WTC11 (cell line): ENCODE data around the gene ATP6V0D1. TPM values are rescaled to one million over a fixed set of nuclear protein-coding genes. Genes with fewer than 3 reads are reported as not detected.

ENCODE experiments used
- ATAC-seq: fragments of 200-7000 bp; cut with Tn5 transposase; 2 replicates; pipeline ENCODE4 v1.10.0; 2021; ENCODE audit warnings: mild to moderate bottlenecking, moderate library complexity
- CTCF ChIA-PET: fragments of 300-600 bp; sonication (Branson Sonifier 250); formaldehyde crosslinking; loops from one replicate; lab custom pipeline; 2021; ENCODE audit warnings: antibody characterized with exemption; lab: Charles Lee
- POLR2A ChIA-PET: fragments of 350-600 bp; sonication (Branson Sonifier 250); formaldehyde crosslinking; loops from one replicate; lab custom pipeline; 2021; ENCODE audit warnings: antibody characterized with exemption; lab: Charles Lee
- DNase-seq: peaks from one replicate; pipeline ENCODE4 v3.0.0; 2021; ENCODE audit warnings: low spot score
- H3K27ac Mint-ChIP-seq: 2 replicates; pipeline ENCODE4 v1.8.0; 2021; ENCODE audit warnings: mixed read lengths
- H3K27me3 Mint-ChIP-seq: 2 replicates; pipeline ENCODE4 v1.8.0; 2021; ENCODE audit warnings: low read depth, mild to moderate bottlenecking, moderate library complexity, mixed read lengths
- H3K36me3 Mint-ChIP-seq: 2 replicates; pipeline ENCODE4 v1.8.0; 2021; ENCODE audit warnings: mixed read lengths
- H3K4me1 Mint-ChIP-seq: 2 replicates; pipeline ENCODE4 v1.8.0; 2022; ENCODE audit warnings: mixed read lengths
- H3K4me3 Mint-ChIP-seq: 2 replicates; pipeline ENCODE4 v1.8.0; 2021; ENCODE audit warnings: mild to moderate bottlenecking, moderate library complexity, mixed read lengths
- H3K9me3 Mint-ChIP-seq: 2 replicates; pipeline ENCODE4 v1.8.0; 2021; ENCODE audit warnings: mixed read lengths
- CDX4 ChIP-seq: fragments of 250-450 bp; sonication (Bioruptor Pico); IDR thresholded peaks from 2 replicates; pipeline ENCODE4 v1.9.0; 2021; ENCODE audit warnings: moderate library complexity, mild to moderate bottlenecking, inconsistent platforms, borderline replicate concordance
- E2F1 ChIP-seq: sonication (generic); formaldehyde crosslinking; IDR thresholded peaks from 2 replicates; pipeline ENCODE4 v1.8.0; 2022; ENCODE audit warnings: mild to moderate bottlenecking, missing genetic modification reagents
- FOXK1 ChIP-seq: sonication (generic); formaldehyde crosslinking; IDR thresholded peaks from 2 replicates; pipeline ENCODE4 v1.8.0; 2022; ENCODE audit warnings: mild to moderate bottlenecking, moderate library complexity, missing genetic modification reagents
- FOXP4 ChIP-seq: sonication (generic); formaldehyde crosslinking; IDR thresholded peaks from 2 replicates; pipeline ENCODE4 v1.8.0; 2022; ENCODE audit warnings: mild to moderate bottlenecking, missing genetic modification reagents
- GABPB1 ChIP-seq: sonication (generic); formaldehyde crosslinking; IDR thresholded peaks from 2 replicates; pipeline ENCODE4 v1.8.1; 2023; ENCODE audit warnings: mild to moderate bottlenecking, missing genetic modification reagents
- IRF1 ChIP-seq: sonication (generic); formaldehyde crosslinking; IDR thresholded peaks from 2 replicates; pipeline ENCODE4 v1.8.0; 2023; ENCODE audit warnings: missing genetic modification reagents
- NR2C2 ChIP-seq: sonication (generic); formaldehyde crosslinking; IDR thresholded peaks from 2 replicates; pipeline ENCODE4 v1.8.0; 2022; ENCODE audit warnings: mild to moderate bottlenecking, missing genetic modification reagents
- NR3C1 ChIP-seq: sonication (generic); formaldehyde crosslinking; conservative IDR thresholded peaks from 2 replicates; pipeline ENCODE4 v1.8.1; 2023; ENCODE audit warnings: low read depth, mild to moderate bottlenecking, missing genetic modification reagents
- STAT6 ChIP-seq: sonication (generic); formaldehyde crosslinking; conservative IDR thresholded peaks from 2 replicates; pipeline ENCODE4 v1.8.1; 2023; ENCODE audit warnings: mild to moderate bottlenecking, low read depth, missing genetic modification reagents, moderate library complexity
- TEAD4 ChIP-seq: sonication (generic); formaldehyde crosslinking; IDR thresholded peaks from 2 replicates; pipeline ENCODE4 v1.8.0; 2022; ENCODE audit warnings: mild to moderate bottlenecking, missing genetic modification reagents
- TP53 ChIP-seq: sonication (generic); formaldehyde crosslinking; IDR thresholded peaks from 2 replicates; pipeline ENCODE4 v1.8.1; 2023; ENCODE audit warnings: mild to moderate bottlenecking, missing genetic modification reagents
- USF2 ChIP-seq: sonication (generic); formaldehyde crosslinking; IDR thresholded peaks from 2 replicates; pipeline ENCODE4 v1.8.1; 2023; ENCODE audit warnings: mild to moderate bottlenecking, missing genetic modification reagents, moderate library complexity
- ZBTB21 ChIP-seq: sonication (generic); formaldehyde crosslinking; IDR thresholded peaks from 2 replicates; pipeline ENCODE4 v1.8.1; 2023; ENCODE audit warnings: mild to moderate bottlenecking, missing genetic modification reagents, borderline replicate concordance
- ZMAT4 ChIP-seq: fragments of 250-450 bp; sonication (Bioruptor Pico); IDR thresholded peaks from 2 replicates; pipeline ENCODE4 v1.9.0; 2021; ENCODE audit warnings: mild to moderate bottlenecking
- ZNF138 ChIP-seq: sonication (generic); formaldehyde crosslinking; conservative IDR thresholded peaks from 2 replicates; pipeline ENCODE4 v1.8.1; 2022; ENCODE audit warnings: mild to moderate bottlenecking, moderate library complexity, missing genetic modification reagents
- ZNF232 ChIP-seq: sonication (generic); formaldehyde crosslinking; IDR thresholded peaks from 2 replicates; pipeline ENCODE4 v1.8.0; 2022; ENCODE audit warnings: mild to moderate bottlenecking, missing genetic modification reagents
- ZNF263 ChIP-seq: sonication (generic); formaldehyde crosslinking; IDR thresholded peaks from 2 replicates; pipeline ENCODE4 v1.8.1; 2022; ENCODE audit warnings: low read depth, mild to moderate bottlenecking, moderate library complexity, missing genetic modification reagents
- ZNF416 ChIP-seq: fragments of 250-450 bp; sonication (Bioruptor Pico); IDR thresholded peaks from 2 replicates; pipeline ENCODE4 v1.9.0; 2021; ENCODE audit warnings: mild to moderate bottlenecking, inconsistent platforms
- total RNA-seq: library from RNA; stranded (reverse); gene quantifications from 3 replicates; pipeline ENCODE4 v1.2.3, GENCODE V29; 2021

The ATP6V0D1 gene
- total RNA-seq, 1 experiment from 2014 or later, result 44.1 TPM

GRCh38 chr16:67490335-67491096 is 9.6 kb upstream of the ATP6V0D1 start (continued):
- no peak for TF ChIP-seq FOXP4 (CRISPR knock-in tag)
- TF ChIP-seq TEAD4 (CRISPR knock-in tag), result no peak
- TF ChIP-seq STAT6 (CRISPR knock-in tag), result no peak
- TF ChIP-seq, all 79 proteins: peak for 0

- ChIA-PET CTCF (interaction anchor here (0.8 to 4.1 kb wide), 14 partner anchors 8 to 205 kb away, joined by 3 to 45 read pairs (median 4); partner anchors contain the start of gene ATP6V0D1), POLR2A (interaction anchor here (0.6 kb wide), 1 partner anchor 100 kb away, joined by 4 read pairs; no protein-coding TSS in a partner anchor)
- DNase-seq (no peak), ATAC-seq (no peak)
- Mint-ChIP-seq H3K27me3 (peaks cover 100% of the 10 kb centered on the region), H3K9me3 (peaks cover 6% of the 10 kb centered on the region; the same call in 1 of the 2 replicates), H3K4me3 (no peak overlapping the region), H3K27ac (no peak overlapping the region), H3K4me1 (peaks cover 11% of the 10 kb centered on the region), H3K36me3 (no peaks in the 10 kb centered on the region)
- TF ChIP-seq IRF1 (CRISPR knock-in tag), result no peak
- TF ChIP-seq NR2C2 (CRISPR knock-in tag), result no peak
- no peak for TF ChIP-seq ZNF138 (CRISPR knock-in tag)
- no peak for TF ChIP-seq ZMAT4
- no peak for TF ChIP-seq NR3C1 (CRISPR knock-in tag)
- TF ChIP-seq FOXK1 (CRISPR knock-in tag), result no peak
- no peak for TF ChIP-seq STAT6 (CRISPR knock-in tag)
- TF ChIP-seq ZBTB21, result no peak
- TF ChIP-seq ZNF232 (CRISPR knock-in tag), result no peak
- TF ChIP-seq CDX4 (CRISPR knock-in tag), result no peak
- TF ChIP-seq USF2 (CRISPR knock-in tag), result no peak
- TF ChIP-seq E2F1 (CRISPR knock-in tag), result no peak
- TF ChIP-seq ZNF416 (CRISPR knock-in tag), result no peak
- TF ChIP-seq TP53 (CRISPR knock-in tag), result no peak
- TF ChIP-seq GABPB1, result no peak
- TF ChIP-seq ZNF263 (CRISPR knock-in tag), result no peak
Measured at GRCh38 chr16:67489401-67490083, 8.6 kb upstream of the ATP6V0D1 start.
